HepG2 (cell line): ENCODE measurements around the gene SLC17A6. TPM values are rescaled to one million over a fixed set of nuclear protein-coding genes. Genes with fewer than 3 reads are reported as not detected.

Source experiments
- ATAC-seq: fragments of 200-7000 bp; cut with Tn5 transposase; 3 replicates; pipeline ENCODE4 v1.9.1; 2020; ENCODE audit warnings: mild to moderate bottlenecking, moderate library complexity
- BruUV-seq: library from RNA; stranded (reverse); fragments of 400-500 nt; replicated peaks from 2 replicates; lab custom pipeline; 2021; lab: Mats Ljungman, UMichigan
- CTCF ChIA-PET: fragments of 300-600 bp; formaldehyde crosslinking; extraction: SDS; loops from one replicate; lab custom pipeline; 2021; ENCODE audit warnings: low total read pairs, inconsistent platforms, low intra/inter-chr PET ratio; lab: Yijun Ruan, JAX
- POLR2A ChIA-PET: fragments of 350-600 bp; sonication (Branson Sonifier 250); formaldehyde crosslinking; loops from one replicate; lab custom pipeline; 2020; ENCODE audit warnings: antibody characterized with exemption, inconsistent platforms; lab: Yijun Ruan, JAX
- DNase-seq: peaks from one replicate; pipeline ENCODE4 v3.0.0-alpha.2; 2015; ENCODE audit warnings: low spot score
- FAIRE-seq: peaks from 3 replicates; lab custom pipeline; 2011; peaks lifted over from hg19 to GRCh38; lab: Jason Lieb, UNC
- H2AFZ ChIP-seq: one replicate; pipeline ENCODE4 v1.6.1; 2011; ENCODE audit warnings: low read length, inconsistent platforms
- H3K27ac ChIP-seq: fragments of 300-600 bp; 3 replicates; pipeline ENCODE4 v1.8.0; 2011; ENCODE audit warnings: mixed run types, mild to moderate bottlenecking, mixed read lengths, low read length, inconsistent platforms; ENCODE audit not compliant: insufficient read depth; ENCODE audit errors: extremely low read length
- H3K27me3 ChIP-seq, 2 experiments: fragments of 200-600 bp in 1 of 2; 2 replicates in 1 of 2; 3 replicates in 1 of 2; pipeline versions ENCODE4 v1.6.0 to v1.8.0; 2011; ENCODE audit warnings: low read length in 2 of 2, mild to moderate bottlenecking in 2 of 2, moderate library complexity in 2 of 2, inconsistent platforms in 1 of 2; ENCODE audit not compliant: insufficient read depth in 2 of 2, control insufficient read depth in 1 of 2
- H3K36me3 ChIP-seq, 2 experiments: fragments of 200-600 bp in 1 of 2; replicated peaks in 1 of 2; 2 replicates in 1 of 2; 3 replicates in 1 of 2; pipeline versions ENCODE4 v1.5.1 to v1.8.0; 2011; ENCODE audit warnings: low read length in 2 of 2, inconsistent platforms in 1 of 2; ENCODE audit not compliant: insufficient read depth in 2 of 2, control insufficient read depth in 1 of 2
- H3K4me1 ChIP-seq: 2 replicates; pipeline ENCODE4 v1.5.1; 2012; ENCODE audit warnings: low read length, inconsistent platforms; ENCODE audit not compliant: insufficient read depth
- H3K4me2 ChIP-seq: 2 replicates; pipeline ENCODE4 v1.6.0; 2011; ENCODE audit warnings: low read depth, low read length, inconsistent platforms
- H3K4me3 ChIP-seq, 3 experiments: fragments of 200-600 bp in 1 of 3; sonication (generic), shearing (Covaris generic) in 1 of 3; replicated peaks in 1 of 3; 2 replicates each; pipeline ENCODE4 v1.5.1; 2011 to 2016; ENCODE audit warnings: low read length in 3 of 3, inconsistent platforms in 2 of 3, low read depth in 2 of 3, mild to moderate bottlenecking in 2 of 3, control low read depth in 1 of 3, mixed read lengths in 1 of 3; ENCODE audit not compliant: insufficient read depth in 1 of 3
- H3K79me2 ChIP-seq: one replicate; pipeline ENCODE4 v1.6.1; 2011; ENCODE audit warnings: low read length, inconsistent platforms; ENCODE audit not compliant: insufficient read depth
- H3K9ac ChIP-seq: 2 replicates; pipeline ENCODE4 v1.6.0; 2011; ENCODE audit warnings: mild to moderate bottlenecking, low read depth, low read length, inconsistent platforms; ENCODE audit not compliant: insufficient read depth
- H3K9me3 ChIP-seq: 2 replicates; pipeline ENCODE4 v1.5.1; 2012; ENCODE audit warnings: mild to moderate bottlenecking, low read length
- H4K20me1 ChIP-seq: 2 replicates; pipeline ENCODE4 v1.6.0; 2011; ENCODE audit warnings: inconsistent platforms, mild to moderate bottlenecking, low read length, moderate library complexity; ENCODE audit not compliant: insufficient read depth
- ATF3 ChIP-seq: sonication (generic); formaldehyde crosslinking; IDR thresholded peaks from 2 replicates; pipeline ENCODE4 v1.4.0; 2020; ENCODE audit warnings: missing genetic modification reagents
- PHF20 ChIP-seq: sonication (generic); formaldehyde crosslinking; IDR thresholded peaks from 2 replicates; pipeline ENCODE4 v1.5.0; 2020; ENCODE audit warnings: mild to moderate bottlenecking, missing genetic modification reagents
- POLR2A ChIP-seq, 2 experiments: IDR thresholded peaks; 2 replicates each; pipeline ENCODE4 v1.6.1; 2011; ENCODE audit warnings: low read depth in 2 of 2, low read length in 2 of 2, mild to moderate bottlenecking in 1 of 2, moderate library complexity in 1 of 2; ENCODE audit not compliant: insufficient read depth in 1 of 2
- POLR2G ChIP-seq: fragments of 200-400 bp; formaldehyde crosslinking; IDR thresholded peaks from 2 replicates; pipeline ENCODE4 v1.6.1; 2018; ENCODE audit warnings: mild to moderate bottlenecking, low read depth, low read length, moderate library complexity
- SOX6 ChIP-seq, 2 experiments: fragments of 450-650 bp in 1 of 2; sonication (generic) in 1 of 2; formaldehyde crosslinking in 1 of 2; IDR thresholded peaks; 2 replicates each; pipeline versions ENCODE4 v1.4.0 to v1.6.1; 2017 to 2020; ENCODE audit warnings: antibody characterized with exemption in 1 of 2, mild to moderate bottlenecking in 1 of 2, missing genetic modification reagents in 1 of 2
- THAP8 ChIP-seq: sonication (generic); formaldehyde crosslinking; IDR thresholded peaks from 2 replicates; pipeline ENCODE4 v1.5.1; 2020; ENCODE audit warnings: missing genetic modification reagents, mild to moderate bottlenecking, borderline replicate concordance
- ZFYVE20 ChIP-seq: sonication (generic); formaldehyde crosslinking; IDR thresholded peaks from 2 replicates; pipeline ENCODE4 v1.8.0; 2023; ENCODE audit warnings: low read depth, mild to moderate bottlenecking, moderate library complexity, missing genetic modification reagents, borderline replicate concordance
- ZNF644 ChIP-seq: IDR thresholded peaks from 2 replicates; pipeline ENCODE4 v1.6.1; 2016; ENCODE audit warnings: low read depth
- ZNF687 ChIP-seq: sonication (generic); formaldehyde crosslinking; IDR thresholded peaks from 2 replicates; pipeline ENCODE4 v1.5.1; 2020; ENCODE audit warnings: mild to moderate bottlenecking, missing genetic modification reagents, moderate library complexity
- ZXDC ChIP-seq: sonication (generic); formaldehyde crosslinking; IDR thresholded peaks from 2 replicates; pipeline ENCODE4 v1.5.0; 2020; ENCODE audit warnings: mild to moderate bottlenecking, missing genetic modification reagents
- WGBS: methylation state at CpG from one replicate; pipeline ENCODE4 v1.1.6; 2017; ENCODE audit warnings: low lambda C conversion rate; 5-methylcytosine and 5-hydroxymethylcytosine counted together
- in situ Hi-C: cut with HindIII; loops from 2 replicates; pipeline ENCODE4 v1.10.0; 2017; ENCODE audit warnings: low pct_unique_long_range_greater_than_20kb; ENCODE audit not compliant: extremely low pct_ligation_motif_present
- intact Hi-C: fragments of 100-400 bp; cut with micrococcal nuclease; formaldehyde crosslinking; loops from one replicate; pipeline ENCODE4 v1.10.0; 2022; ENCODE audit not compliant: unreplicated experiment
- polyA plus RNA-seq, 8 experiments: library from polyadenylated mRNA; depleted of rRNA in 3 of 8; stranded (reverse) in 7 of 8; unstranded in 1 of 8; fragments of >200 nt; fragmentation: Illumina TruSeq in 4 of 8; extraction: Trizol in 4 of 8; gene quantifications; 2 replicates each; pipeline versions ENCODE4 v1.2.1 to v1.2.3, GENCODE V29; 2011 to 2016; ENCODE audit warnings: low read depth in 4 of 8, missing spikeins in 1 of 8, mixed read lengths in 1 of 8; ENCODE audit not compliant: insufficient read depth in 1 of 8
- total RNA-seq, 5 experiments: library from RNA; depleted of rRNA; stranded (reverse); fragments of >200 nt; fragmentation: Illumina TruSeq; extraction: Trizol; gene quantifications; 2 replicates each; pipeline ENCODE4 v1.2.3, GENCODE V29; 2016; ENCODE audit warnings: low read depth in 1 of 5

SLC17A6 gene
- total and polyA plus RNA-seq, 2 of the 13 experiments (the other 11 are each of a cell fraction or from before 2014, with no cell fraction given), result not detected

GRCh38 chr11:22336587-22336986, 1.6 kb upstream of the SLC17A6 start (continued):
- TF ChIP-seq THAP8 (CRISPR knock-in tag), result no peak
- TF ChIP-seq, all 625 proteins: peak for 0

- TF ChIP-seq SOX6 (IDR thresholded peaks at IDR 0.05) (no peak), SOX6 (CRISPR knock-in tag; IDR thresholded peaks at IDR 0.05) (no peak), ZNF644 (CRISPR knock-in tag) (no peak), ZFYVE20 (CRISPR knock-in tag) (no peak), PHF20 (CRISPR knock-in tag) (no peak), ZNF687 (no peak), ZXDC (CRISPR knock-in tag) (no peak), POLR2A (IDR thresholded peaks at IDR 0.05; ENCODE audit: insufficient read depth in 1 of 2, low read depth in 2 of 2, low read length in 2 of 2) (no peak), ATF3 (CRISPR knock-in tag) (no peak), POLR2G (no peak)
- TF ChIP-seq, all 625 proteins: peak for 0
- no peak overlapping the region for H2AFZ ChIP-seq
- peaks cover 10 to 44% of the 10 kb centered on the region in 2 experiments; a peak in 4 of 5 replicates for H3K27me3 ChIP-seq
- no peaks in the 10 kb centered on the region for H4K20me1 ChIP-seq
- no peak overlapping the region for H3K27ac ChIP-seq
- in situ Hi-C loops (loop anchor here (10.0 kb wide), 2 partner anchors 195 to 455 kb away; no protein-coding TSS in a partner anchor), intact Hi-C loops (loop anchor here (5.0 to 10.0 kb wide), 2 partner anchors 285 to 493 kb away; partner anchors contain the start of gene FANCF)
- ATAC-seq (no peak), DNase-seq (no peak), FAIRE-seq (no peak)
- H3K36me3 ChIP-seq, result no peaks in the 10 kb centered on the region
- 39% methylated on average over 9 of the region's 9 CpGs for WGBS
- no peaks in the 10 kb centered on the region for H3K4me1 ChIP-seq
- no peaks in the 10 kb centered on the region for H3K79me2 ChIP-seq
- BruUV-seq, result no TSS peak
- no peak overlapping the region for H3K4me2 ChIP-seq
- H3K9ac ChIP-seq, result no peak overlapping the region
- no peaks in the 10 kb centered on the region for H3K9me3 ChIP-seq
- no peak overlapping the region for H3K4me3 ChIP-seq
- POLR2A ChIA-PET, result no interaction called here
- CTCF ChIA-PET, result no interaction called here
These were observed 1.4 kb downstream of the SLC17A6 start for GRCh38 chr11:22339611-22340010.
